COLO829 (cell line): ENCODE data around the gene PIAS1.
"Not testable (repeated sequence)": the region's sequence is repeated elsewhere in the genome, so short reads cannot be mapped to it uniquely, and the experiment has no call there.

ENCODE experiments used
- DNase-seq: peaks from one replicate; pipeline ENCODE4 v3.0.0; 2012; ENCODE audit warnings: low spot score

PIAS1 gene

DNA sequence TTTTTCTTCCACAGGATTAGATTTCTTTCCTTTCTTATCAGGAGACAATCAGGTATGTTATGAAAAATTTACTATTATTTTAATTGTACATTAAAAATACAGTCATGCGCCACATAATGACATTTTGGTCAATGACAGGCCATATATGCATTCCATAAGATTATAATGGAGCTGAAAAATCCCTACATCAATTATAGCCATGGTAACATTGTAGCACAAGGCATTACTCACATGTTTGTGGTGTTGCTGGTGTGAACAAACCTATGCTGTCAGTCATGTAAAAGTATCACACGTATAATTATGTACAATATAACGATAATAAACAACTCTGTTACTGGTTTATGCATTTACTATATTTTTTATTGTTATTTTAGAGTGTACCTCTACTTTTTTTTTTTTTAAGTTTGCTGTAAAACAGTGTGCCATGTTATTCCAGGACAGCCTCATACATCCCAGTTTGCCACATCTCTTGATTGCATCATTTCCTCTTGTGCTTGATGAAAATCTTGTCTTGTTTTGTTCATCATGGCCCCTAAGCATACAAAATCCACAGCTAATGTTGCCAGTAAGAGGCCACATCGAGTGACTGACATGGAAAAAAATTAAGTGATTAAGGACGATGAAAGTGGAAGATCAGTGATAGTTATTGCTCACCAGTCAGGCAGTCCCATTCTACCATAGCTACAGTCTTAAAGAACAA is 129.7 kb downstream of the PIAS1 start:
- DNase-seq: no peak

DNA sequence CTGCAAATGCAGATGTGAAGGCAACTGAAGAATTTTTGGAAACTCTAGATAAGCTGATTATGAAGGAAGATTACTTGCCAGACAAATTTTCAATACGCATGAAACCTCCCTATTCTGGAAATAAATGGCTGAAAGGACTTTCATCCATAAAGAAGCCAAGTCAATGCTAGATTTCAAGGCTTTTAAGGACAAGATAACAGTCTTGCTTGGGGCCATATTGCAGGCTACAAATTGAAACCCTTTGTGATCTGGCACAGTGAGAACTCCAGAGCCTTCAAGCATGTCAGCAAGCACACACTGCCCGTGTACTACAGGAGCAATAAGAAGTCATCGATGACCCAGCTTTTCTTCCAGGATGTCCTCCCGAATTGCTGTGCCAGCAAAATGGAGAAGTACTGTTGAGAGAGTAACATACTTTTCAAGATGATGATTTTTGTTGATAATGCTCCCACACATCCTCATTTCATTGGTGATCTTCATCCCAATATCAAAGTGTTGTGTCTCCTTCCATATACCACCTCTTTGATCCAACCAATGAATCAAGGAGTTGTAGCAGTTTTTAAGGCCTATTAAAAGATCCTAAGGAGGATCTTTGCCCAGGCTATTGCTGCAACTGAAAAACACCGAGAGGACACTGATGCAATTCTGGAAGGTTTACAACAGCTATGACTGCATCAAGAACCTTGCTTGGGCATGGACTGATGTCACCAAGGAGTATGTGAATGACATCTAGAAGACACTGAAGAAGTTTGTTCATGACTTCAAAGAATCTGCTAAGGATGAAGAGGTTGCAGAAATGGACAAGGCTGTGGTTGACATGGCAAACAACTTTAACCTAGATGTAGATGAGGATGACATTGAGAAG is 130.7 kb downstream of the PIAS1 start:
- DNase-seq: no peak

DNA sequence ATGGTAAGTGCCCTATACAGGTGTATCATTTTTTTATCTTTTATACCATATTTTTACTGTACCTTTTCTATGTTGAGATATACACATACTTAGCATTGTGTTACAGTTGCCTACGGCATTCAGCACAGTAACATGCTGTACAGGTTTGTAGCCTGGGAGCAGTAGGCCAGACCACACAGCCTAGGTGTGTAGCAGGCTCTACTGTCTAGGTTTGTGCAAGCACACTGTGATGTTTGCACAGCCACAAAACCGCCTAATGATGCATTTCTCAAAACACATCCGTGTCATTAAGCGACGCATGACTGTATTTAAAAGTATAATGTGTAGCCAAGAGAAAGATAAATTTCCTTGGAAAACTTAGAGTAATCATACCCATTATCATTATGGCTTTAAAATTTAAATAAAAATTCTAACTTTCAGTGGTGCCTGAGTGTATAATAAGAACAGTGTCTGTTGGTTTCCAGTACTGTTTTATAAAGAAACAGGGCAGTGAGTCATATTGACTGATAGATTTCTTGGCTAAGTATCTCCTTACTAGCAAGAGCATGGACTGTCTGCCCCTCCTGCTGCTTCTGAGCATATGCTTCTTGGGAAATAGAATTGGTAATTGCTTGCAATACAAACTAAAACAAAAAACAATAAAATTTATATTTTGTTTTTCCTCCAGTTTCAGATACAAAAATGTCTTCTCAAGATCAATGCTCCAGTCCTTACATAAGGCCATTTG is 132.7 kb downstream of the PIAS1 start:
- no peak for DNase-seq

DNA sequence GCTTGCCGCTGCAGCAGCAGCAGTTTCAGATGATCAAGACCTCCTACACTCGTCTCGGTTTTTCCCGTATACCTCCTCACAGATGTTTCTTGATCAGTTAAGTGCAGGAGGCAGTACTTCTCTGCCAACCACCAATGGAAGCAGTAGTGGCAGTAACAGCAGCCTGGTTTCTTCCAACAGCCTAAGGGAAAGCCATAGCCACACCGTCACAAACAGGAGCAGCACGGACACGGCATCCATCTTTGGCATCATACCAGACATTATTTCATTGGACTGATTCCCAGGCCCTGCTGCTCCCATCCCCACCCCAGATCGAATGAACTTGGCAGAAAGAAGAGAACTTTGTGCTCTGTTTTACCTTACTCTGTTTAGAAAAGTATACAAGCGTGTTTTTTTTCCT is 133.4 kb downstream of the PIAS1 start:
- no peak for DNase-seq

DNA sequence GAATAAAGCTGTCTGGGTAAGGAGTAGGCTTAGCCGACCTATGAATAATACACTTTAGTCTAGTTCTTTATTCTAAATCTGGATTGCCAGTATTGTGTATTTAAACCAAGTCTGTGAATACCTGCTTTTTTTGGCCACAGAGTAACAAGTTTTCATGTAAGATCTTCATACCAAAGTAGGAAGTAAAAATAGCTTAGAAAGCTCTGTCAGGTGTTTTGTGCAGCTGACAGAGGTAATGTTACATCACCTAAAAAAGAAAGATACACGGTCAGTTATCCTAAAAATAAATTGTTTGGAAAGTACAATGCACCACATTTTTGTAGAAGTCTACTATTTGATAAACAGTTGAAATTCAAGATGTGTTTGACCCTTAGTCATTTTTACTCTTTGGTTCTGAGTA is 134.5 kb downstream of the PIAS1 start:
- no peak for DNase-seq

DNA sequence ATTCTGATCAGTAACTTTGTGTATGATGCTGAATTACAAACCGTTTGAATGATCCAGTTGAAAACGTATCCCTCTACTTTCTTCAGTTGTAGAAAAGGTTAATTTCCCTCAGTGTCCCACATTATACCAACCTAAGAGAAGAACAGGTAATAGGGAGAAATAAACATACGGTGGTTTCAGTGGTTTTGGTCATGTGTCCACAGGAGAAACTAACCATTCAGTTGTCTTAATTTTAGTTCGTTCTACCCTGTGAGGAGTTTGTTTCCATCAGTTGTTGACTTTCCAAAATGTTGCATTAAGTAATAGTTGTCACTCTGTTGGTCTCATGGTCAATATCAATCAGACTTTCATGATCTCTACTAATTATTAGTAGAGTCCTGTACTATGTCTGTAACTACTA is 135.9 kb downstream of the PIAS1 start:
- DNase-seq: no peak

DNA sequence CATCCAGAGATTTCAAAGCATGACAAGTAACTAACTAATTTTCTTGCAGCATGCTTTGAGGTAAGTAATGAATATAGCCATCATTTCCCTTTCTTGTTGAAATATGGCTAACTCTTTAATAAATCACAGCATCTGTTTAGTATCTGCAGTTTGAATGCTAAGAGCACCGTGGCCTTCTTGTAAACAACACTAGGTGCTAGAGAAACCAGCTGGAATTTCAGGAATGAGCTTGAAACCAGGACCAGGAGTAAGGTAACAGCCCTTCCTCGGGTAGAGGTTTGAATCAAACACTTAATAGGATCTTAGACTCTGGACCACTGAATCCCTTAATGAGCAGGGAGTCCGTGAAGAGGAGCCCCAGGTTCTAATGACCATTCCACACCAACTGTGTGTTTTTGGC is 137.4 kb downstream of the PIAS1 start:
- DNase-seq: no peak

DNA sequence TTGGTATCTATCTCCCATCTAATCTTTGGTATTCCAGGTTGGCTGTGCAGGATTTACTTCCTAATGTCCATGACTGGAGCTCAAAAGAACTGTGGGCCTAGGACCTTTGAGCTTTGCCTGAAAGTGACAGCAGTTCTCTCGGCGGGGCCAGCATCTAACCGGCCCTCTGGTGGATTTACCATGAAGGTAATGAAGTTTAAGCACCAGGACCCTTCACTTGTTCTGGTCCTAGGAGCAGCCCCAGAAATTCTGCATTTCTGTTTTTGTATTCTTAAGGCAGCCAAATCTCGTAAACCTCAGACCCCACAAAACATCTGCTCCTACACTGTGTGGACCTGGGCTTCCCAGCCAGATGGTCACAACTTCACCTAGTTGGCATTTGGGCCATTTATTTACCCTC is 138.0 kb downstream of the PIAS1 start:
- DNase-seq: no peak

DNA sequence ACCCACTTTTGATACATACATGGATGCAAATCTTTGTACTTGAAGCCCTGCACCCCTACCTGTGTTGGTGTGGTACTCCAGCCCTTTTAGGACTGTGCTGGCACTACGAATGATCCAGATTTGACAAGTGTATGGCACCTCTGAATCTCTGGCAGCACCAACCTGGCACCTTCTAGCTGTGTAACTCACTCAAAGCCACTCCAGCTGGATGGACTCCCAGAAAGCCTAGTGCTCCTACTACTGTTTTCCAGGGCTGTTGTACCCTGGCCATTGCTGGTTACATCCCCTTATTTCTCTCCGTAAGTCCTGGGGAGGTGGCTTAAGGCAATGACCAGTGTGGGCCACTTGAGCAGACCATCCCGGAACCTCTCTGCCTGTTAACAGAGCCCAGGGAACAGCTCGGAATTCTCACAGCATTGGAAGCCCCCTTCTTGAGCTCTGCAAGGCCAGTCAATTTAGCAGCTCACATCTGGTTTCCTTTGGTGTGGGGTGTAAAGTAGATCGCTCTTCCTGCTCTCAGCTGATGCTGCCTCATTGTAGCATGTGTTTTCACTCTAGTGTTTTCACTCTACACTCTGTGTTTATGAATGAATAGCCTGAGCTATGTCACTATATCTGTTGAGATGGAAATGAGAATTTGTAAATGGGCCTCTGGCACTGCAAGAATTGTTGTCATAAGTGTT is 138.8 kb downstream of the PIAS1 start:
- no peak for DNase-seq

DNA sequence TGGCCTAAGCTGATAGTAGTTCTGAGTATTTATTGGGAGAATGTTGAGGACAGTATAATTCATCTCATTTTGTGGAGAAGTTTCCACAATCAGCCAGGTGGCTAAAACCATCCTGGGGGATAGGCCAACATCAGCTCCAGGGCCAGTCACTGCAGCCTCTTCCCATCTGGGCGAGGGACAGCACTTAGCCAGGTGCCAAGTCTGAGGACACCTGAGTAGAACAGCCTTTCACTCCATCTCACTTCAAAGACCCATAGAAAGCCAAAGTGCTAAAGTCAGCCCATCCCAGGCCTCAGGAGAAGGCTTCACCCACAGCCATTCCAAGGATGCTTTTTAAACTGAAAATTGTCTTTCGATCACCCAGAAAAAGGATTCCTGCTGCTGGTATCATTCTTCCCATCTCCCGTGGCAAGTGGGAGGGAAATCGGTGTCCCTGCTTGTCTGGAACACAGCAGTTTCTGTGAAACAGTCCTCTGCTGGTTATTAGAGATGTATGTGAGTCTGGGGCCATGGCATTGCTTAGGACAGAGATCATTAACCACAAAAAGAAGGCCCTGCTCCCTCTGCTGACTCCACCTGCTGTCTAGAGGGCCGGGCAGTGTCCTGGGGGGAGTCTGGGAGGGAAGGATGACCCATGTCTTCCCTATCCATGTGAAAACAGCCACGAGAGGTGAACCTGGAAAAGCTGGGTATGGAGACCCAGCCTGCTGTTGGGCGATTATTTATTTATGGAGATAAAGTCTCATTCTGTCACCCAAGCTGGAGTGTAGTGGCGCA is 141.4 kb downstream of the PIAS1 start:
- DNase-seq: no peak

DNA sequence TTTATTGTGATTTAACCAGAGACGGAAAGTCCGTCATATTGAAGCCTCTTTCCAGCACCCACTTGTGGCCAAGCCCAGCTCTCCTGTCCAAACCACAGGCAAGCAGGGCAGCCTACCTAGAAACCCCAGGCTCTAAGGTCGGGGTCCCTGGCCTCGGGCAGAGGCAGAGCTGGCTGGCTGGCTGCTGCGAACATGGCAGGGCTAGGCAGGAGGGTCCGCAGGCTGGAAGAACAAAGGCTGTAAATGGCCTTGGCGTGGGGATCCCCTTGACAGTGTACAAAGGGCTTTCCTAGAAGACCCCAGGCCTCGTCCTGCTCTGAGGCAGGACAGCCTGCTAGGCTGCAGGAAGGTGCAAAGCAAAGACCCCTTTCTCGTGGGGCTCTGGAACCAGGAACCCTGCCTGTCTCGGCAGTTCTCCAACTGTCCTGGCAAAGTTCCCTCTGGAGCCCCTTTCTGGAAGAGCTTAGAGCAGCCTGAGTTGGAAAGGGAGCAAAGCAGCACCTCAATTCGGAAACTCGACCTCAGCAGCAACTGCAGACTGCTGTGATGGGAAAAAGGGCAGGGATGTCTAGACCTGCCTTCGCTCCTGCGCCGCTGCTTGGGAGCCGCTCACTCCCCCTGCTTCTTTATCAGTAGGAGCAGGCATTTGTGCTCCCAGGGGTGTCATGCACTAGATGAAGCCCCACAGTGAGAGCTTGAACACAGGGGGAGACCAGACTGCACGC is 142.5 kb downstream of the PIAS1 start:
- no peak for DNase-seq

DNA sequence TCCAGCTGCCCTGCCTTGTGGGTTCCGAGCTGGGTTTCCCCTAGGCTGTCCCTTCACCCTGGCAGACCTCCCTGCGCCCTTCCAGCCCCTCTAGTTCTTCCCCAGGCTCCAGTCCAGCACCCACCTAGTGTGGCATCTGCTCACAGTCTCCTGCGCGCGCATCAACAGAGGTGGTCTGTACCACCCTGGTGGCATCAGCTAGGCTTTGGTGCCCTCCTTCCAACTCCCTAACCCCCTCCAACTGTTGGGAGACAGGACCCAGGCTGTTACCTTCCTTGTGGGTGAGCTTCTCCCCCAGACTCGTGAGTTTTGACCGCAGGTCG is 143.0 kb downstream of the PIAS1 start:
- no peak for DNase-seq

DNA sequence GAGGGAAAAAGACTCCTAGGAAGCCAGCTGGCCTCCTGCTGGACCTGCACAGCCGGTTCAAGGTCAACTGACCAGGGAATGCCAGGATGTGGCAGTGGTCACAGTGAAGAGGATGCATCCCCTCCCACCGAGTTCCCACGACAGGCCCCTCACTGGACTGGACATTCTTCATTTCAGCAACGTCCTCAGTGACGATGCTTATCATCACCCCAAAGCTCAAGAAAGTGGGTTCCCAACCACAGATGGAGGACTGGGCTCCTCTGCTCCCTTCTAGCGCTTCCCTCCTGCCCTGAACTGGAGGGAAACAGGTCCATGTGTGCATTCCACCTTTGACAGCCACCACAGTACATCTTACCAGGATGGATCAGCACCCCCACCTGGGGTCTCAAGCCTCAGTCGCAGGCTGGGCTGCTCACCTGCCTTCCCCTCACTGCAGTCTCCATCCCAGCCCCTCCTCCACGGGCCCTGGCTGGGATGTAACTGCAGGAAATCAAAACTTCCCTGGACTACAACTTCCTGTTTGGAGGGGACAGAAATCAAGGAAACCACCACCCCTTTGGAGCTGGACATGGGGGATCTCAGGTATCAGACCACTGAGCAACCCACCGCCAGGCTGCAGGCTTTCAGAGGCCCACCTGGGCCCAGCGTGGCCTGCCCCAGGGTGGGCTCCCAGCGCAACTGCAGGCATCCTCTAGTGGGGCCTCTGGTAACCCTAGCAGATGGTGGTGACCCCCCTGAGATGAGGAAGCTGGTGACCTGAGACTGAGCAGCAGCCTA is 143.7 kb downstream of the PIAS1 start:
- no peak for DNase-seq

DNA sequence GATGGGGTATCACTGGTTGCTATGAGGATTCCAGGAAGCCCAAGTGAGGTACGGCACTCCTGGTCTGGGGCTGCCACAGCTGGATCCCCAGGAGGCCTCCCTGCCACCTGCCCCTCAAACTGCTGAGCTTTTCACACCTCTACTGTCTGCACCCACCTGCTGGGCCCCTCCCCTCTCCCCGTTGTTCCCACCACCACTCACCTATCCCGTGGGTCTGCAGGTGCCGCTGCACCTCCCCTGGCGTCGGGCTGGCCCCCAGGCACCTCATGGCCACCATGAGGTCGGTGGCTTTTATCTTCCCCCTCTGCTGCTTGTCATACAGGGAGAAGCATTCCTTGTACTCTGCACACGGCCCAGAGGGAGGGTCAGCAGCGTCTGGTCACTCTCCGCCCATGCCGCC is 145.2 kb downstream of the PIAS1 start:
- DNase-seq: no peak

DNA sequence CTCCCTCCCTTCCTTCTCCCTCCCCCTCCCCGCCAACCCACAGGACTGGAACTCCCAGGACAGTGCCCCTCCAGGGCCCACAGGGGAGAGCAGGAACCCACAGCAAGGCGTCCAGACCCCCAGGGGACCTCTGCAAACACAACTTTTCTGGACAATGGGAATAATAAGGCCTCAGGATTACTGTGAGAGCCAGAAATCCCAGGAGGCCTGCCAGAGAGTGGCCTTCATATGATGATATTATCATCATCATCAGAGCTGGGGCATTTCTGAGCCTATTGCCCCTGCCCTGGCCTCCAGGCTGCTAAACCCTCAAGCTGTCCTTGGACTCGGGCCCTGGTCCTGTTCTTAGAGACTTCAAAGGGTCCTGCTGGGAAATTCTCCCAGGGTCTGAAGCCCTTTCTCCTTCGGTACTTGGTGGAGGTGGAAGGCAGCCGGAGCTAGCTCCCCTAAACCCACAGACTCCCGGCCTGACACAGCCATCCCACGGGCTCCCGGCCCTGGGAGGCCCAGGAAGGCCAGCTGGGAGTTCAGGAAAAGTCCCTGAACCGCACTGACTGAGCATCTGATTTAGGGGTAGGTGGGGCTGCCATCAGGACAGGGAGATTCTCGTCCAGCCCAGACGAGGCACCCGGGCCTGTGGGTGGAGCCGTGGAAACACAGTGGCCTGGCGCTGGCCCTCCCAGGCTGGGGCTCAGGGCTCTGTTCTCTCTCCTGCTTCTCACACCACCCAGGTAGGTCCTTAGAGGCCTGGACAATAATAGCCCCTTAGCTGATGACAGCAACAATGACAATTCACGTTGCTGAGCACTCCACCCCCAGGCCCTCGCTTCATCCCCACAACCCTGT is 146.1 kb downstream of the PIAS1 start:
- no peak for DNase-seq

DNA sequence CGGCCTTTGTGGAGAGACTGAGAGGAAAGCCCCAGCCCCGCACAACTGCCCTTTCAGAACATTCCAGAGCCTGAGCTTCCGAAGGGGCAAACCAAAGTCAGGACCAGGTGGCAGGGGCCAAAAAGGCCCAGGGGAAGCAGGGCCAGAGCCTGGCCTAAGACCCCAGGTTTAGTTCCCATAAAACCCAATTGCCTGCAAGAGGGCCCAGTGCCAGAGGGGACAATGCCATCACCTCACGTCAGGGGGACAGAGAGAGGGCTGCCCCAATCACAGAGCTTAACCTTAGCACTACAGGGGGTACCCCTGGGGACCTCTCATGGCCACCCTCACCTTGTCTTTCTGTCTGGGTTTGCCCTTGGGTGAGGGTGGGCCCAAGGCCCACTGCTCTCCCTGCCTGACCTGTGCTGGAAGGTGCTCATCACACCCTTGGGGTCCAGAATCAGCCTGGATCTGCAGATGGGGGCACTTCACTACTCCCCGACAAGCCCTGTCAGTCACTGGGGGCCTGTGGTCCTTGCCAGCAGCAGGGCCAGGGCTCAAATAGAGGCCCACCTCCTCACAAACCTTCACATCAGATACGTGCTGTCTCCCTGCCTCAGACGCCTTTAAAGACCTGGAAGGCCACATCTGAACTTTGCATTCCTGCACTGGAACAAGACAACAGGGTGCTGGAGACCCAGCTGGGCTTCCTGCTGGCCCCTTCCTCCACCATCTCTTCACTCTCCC is 147.2 kb downstream of the PIAS1 start:
- DNase-seq: no peak

DNA sequence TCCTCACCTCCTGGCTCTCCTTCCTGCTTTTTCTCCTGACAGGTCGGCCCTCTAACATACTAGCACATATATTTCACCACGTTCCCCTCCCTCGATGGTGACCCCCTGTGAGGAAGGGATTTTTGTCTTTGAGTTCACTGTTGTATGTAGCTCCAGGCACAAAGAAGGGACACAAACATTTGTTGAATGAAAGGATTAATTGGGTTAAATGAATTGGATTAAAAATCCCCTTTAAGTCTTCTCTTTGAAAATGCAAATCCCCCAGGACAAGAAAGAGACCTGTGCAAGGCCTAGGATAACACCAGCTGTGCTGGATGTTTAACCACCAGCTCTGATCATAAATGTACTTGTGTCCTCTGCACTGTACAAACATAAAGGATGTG is 147.8 kb downstream of the PIAS1 start:
- no peak for DNase-seq

DNA sequence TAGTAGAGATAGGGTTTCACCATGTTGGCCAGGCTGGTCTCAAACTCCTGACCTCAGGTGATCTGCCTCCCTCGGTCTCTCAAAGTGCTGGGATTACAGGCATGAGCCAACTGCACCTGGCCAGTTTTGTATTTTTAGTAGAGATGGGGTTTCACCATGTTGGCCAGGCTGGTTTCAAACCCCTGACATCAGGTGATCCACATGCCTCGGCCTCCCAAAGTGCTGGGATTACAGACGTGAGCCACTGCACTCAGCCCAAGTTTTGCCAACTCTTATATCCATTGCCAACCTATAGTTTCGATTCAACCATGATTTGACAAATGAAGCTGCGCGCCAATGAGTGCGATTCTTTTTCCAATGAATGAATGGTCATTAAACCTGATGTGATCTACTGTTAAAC is 148.9 kb downstream of the PIAS1 start:
- not testable (repeated sequence) for DNase-seq

DNA sequence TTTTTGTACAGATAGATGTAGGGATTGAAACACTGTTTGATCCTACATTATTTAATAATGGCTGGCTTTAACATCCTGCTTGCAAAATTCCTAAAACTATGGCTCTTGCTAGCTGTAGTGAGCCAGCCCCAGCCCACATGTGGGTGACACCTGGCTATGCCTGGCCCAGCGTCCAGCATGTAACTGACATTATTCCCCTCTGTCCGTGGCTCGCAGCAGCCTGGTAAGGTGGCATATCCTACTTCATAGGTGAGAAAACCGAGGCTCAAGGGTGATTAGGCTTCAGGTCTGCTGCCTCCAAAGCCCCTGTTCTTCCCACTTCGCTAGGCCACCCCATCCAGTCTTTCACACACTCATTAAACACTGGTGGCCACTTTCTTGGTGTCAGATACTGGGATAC is 149.4 kb downstream of the PIAS1 start:
- no peak for DNase-seq
